Activated gamma-delta T cell treated with anti-CD3 and anti-CD28 coated beads, Interleukin-2, amount 50 U/mL, for 16 hours (primary cell): ENCODE results near the gene SNAP47.
"Not testable (repeated sequence)": the region's sequence is repeated elsewhere in the genome, so short reads cannot be mapped to it uniquely, and the experiment has no call there.

ENCODE experiments used
- DNase-seq: peaks from one replicate; pipeline ENCODE4 v3.0.0-alpha.2; 2020; ENCODE audit warnings: low read depth

Gene SNAP47

GRCh38 chr1:227734856-227735538 is at the start of gene SNAP47, which contains the start of gene JMJD4:
TSS of gene SNAP47 (plus strand) at chr1:227735435. CDS start at chr1:227747737, 12,302 bp downstream.
TSS of gene JMJD4 (minus strand) at chr1:227735302. CDS start at chr1:227735273, 29 bp downstream.
- peak; percentile 88 for DNase-seq

DNA sequence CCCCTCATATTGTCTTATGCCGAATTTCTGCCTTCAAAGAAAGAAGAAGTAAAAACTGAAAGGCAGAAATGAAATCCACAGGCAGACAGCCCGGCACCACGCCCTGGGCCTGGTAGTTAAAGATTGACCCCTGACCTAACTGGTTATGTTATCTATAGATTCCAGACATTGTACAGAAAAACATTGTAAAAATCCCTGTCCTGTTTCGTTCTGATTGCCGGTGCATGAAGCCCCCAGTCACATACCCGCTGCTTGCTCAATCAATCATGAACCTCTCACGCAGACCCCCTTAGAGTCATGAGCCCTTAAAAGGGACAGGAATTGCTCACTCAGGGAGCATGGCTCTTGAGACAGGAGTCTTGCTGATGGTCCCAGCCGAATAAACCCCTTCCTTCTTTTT is 49.4 kb upstream of the SNAP47 start:
- no peak for DNase-seq

DNA sequence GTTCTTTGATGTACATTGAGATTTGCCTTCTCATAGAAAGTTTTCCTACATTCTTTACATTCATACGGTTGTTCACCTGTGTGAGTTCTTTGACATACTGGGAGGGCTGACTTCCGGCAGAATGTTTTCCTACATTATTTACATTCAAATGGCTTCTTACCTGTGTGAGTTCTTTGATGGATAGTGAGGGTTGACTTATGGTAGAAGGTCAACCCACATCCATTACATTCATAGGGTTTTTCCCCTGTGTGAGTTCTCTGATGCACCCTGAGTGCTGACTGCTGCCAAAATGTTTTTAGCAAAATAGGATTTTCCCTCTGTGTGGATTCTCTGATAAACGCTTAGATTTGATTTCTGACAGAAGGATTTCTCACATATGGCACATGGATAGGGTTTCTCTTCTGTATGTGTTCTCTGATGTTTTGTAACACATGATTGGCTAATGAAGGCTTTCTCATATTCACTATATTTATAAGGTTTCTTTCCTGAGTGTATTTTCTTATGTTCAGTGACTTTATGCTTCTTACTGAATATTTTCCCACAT is 37.8 kb upstream of the SNAP47 start:
- DNase-seq, result no peak

DNA sequence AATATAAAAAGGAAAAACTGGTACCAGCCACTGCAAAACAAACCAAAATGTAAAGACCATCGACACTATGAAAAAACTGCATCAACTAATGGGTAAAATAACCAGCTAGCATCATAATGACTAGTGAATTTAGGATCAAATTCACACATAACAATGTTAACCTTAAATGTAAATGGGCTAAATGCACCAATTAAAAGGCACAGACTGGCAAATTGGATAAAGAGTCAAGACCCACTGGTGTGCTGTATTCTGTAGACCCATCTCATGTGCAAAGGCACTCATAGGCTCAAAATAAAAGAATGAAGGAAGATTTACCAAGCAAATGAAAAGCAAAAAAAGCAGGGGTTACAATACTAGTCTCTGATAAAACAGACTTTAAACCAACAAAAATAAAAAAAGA is 33.6 kb upstream of the SNAP47 start:
- not testable (repeated sequence) for DNase-seq

- DNase-seq, result no peak
These were observed 27.4 kb upstream of the SNAP47 start for GRCh38 chr1:227707846-227708245.

GRCh38 chr1:227709451-227709850 is 25.8 kb upstream of the SNAP47 start:
- no peak for DNase-seq

- not testable (repeated sequence) for DNase-seq
These were observed 24.8 kb upstream of the SNAP47 start for GRCh38 chr1:227710474-227710873.

GRCh38 chr1:227712648-227713047 is 22.6 kb upstream of the SNAP47 start:
- DNase-seq, result no peak

- no peak for DNase-seq
These were observed 16.3 kb upstream of the SNAP47 start for GRCh38 chr1:227718932-227719331.

DNA sequence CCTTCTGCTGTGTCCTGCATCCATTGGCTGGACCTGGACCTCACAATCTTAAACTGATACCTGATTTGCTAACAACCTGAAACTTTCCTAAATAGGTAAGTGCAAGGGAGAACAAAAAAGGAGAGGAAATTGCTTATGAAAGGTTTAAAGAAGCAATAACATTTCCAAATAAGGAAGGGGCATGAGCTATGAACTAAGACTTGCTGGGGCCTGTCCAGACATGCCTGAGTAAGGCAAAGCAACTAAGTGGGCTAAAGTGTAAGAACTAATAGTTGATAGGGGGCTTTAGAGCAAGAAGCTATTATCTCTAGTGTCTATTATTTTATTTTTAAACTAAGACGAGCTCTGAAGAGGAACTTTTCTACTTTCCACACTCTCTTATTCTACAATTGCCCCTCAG is 11.8 kb upstream of the SNAP47 start:
- DNase-seq, result no peak

DNA sequence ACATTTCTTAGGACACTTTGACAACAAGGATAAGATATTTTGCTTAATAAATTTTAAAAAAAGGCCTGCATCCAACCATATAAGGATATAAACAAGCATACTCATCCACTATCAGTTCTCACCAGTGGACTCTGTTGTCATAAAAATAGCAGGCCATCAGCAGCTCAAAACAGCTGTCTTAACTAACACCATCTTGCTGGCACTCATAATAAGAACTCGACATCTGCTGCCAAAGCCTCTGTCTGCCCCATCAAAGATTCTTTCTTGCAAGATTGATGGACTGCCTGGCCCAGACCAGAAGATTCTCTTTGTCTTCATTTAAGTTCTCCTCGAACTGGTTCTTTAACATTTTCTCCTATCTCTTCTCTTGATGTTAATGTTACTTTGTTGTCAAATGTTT is 10.2 kb upstream of the SNAP47 start:
- DNase-seq, result no peak

DNA sequence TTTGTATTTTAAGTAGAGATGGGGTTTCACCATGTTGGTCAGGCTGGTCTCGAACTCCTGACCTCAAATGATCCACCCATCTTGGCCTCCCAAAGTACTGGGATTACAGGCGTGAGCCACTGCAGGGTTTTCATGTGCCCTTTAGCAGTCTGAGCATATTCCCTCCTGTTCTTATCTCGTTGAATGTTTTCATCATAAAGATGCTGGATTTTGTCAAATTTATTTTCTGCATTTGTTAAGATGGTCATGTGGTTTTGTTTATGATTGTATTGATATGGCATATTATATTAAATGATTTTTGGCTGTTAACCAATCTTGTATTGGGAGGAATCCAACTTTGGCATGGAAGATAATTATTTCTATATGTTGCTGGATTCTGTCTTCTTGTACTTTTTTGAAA is 8.9 kb upstream of the SNAP47 start:
- no peak for DNase-seq

DNA sequence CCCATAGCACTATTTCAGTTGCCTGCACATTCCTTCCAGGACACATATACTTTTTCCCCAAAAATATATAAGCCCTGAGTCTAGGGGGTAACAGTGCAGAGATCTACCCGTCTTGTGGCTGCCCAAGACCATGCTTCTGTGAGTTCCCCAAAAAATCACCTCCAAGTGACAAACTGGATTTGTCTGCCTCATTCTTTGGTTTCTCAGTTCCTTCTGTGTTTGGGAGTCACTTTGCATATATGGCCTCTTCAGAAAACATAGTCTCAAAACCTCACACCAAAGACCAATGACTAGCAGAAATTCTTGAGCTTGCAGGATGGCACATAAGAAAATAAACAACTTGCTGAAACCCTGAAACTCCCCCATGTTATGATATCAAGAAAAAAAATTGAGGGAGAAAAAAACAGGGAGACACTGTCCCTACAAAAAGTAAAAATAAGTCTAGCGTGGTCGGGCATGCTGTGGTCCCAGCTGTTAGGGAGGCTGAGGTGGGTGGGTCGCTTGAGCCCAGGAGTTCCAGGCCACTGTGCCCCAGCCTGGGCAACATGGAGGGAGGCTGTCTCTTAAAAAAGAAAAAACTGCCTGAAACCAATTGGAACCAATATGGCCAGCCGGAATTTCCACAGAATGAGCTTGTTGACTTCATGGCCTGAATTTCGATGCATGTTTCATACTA is 8.2 kb upstream of the SNAP47 start:
- DNase-seq, result no peak

GRCh38 chr1:227728059-227728891 is 7.0 kb upstream of the SNAP47 start:
- DNase-seq, result peak; percentile 46

DNA sequence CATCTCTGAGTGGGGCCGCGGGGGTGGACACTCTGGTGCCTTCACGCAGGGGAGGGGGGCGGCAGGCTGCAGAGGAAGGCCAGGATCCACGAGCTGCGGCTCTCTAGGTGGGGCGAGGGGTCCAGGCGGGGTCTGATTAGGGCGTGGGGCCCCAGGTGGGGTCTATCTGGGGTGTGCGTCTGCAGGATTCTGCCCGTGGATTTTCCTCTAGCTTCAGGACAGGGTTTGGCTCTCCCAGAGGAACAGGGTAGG is 6.4 kb upstream of the SNAP47 start:
- DNase-seq, result no peak

- no peak for DNase-seq
These were observed 5.9 kb upstream of the SNAP47 start for GRCh38 chr1:227729144-227729880.

DNA sequence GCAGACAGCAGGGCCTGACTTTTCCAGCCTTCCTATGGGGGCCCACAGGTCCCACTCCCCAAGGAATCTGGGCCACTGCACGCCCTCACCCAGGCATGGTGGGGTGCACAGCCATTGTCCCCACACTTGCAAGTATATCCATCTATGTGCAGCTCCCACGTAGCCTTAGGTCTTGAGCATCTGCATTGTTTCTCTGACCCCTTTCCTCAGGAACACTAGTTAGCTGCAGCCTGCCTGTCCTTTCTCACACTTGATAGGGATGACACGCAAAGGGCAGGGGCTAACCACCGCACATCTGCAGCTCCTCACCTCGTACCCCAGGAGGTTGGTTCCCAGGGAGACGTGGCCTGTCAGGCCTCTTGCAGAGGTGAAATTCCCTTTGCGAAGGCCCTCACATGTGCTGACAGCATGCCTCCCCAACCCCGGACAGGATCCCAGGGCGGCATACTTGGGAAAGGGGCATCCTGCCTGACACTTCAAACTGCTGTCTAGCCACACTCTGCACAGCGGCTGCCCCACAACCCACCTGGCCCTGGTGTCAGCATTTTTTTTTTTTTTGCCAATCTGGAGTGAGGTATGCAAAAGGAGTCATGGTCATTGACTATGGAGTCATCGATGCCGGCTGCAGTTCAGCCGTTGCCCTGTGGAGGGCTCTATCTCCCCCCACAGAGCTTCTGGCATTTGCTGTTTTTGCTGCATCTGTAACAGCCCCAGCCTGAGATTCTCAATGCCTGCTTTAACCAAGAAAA is 5.2 kb upstream of the SNAP47 start:
- no peak for DNase-seq

- DNase-seq, result no peak
These were observed 4.5 kb upstream of the SNAP47 start for GRCh38 chr1:227730630-227731151.

- no peak for DNase-seq
These were observed 4.0 kb upstream of the SNAP47 start for GRCh38 chr1:227731241-227731677.

DNA sequence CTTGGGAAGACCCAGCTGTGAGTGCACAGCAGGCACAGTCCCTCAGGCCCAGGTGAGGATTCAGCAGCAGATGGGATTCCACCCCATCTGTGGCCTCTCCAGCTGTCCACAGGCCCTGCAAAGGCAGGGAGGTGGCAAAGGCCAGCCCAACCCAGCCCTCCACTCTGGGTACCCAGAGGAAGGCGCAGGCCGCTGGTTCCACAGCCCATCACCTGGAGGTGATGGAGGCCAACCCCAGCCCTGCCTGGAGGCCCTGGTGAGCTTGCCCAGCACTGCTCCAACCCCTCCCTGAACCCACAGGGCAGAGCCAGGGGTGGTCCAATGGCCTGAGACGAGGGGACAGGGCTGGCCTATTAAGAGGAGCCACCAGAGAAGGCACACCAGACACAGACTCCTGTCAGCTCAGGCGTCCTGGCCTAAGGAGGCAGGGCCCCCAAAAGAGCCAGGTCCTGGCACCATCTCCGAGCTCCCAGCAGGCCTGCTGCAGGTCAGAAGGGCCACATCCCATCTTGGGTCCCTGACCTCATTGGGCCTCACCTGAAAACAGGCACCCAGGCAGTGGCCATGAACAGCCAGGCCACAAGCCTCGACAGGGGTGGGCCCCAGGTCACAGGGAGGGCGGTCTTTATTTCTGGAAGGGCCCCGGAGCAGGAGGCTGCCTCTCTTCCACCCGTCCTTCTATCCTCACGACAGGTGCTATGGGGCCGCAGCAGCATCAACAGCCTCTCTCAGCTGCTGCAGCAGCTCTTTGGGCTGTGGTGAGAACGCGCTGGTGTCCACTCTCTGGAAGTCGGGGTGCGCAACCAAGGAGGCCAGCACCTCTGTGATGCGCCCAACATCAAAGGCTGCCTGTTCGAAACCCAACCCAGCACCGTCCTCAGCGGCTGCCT is 3.3 kb upstream of the SNAP47 start:
- no peak for DNase-seq
